K562 (cell line): Measurements from ENCODE around the gene PNKD. TPM values are rescaled to one million over a fixed set of nuclear protein-coding genes. Genes with fewer than 3 reads are reported as not detected.

ENCODE experiments used
- ATAC-seq: fragments of 200-7000 bp; cut with Tn5 transposase; 3 replicates; pipeline ENCODE4 v1.9.1; 2020; ENCODE audit warnings: moderate library complexity
- BruUV-seq: library from RNA; stranded (reverse); fragments of 400-500 nt; replicated peaks from 2 replicates; lab custom pipeline; 2021; lab: Mats Ljungman, UMichigan
- CTCF ChIA-PET: fragments of 300-600 bp; formaldehyde crosslinking; extraction: SDS; loops from one replicate; lab custom pipeline; 2021; ENCODE audit warnings: low intra/inter-chr PET ratio; lab: Yijun Ruan, JAX
- POLR2A ChIA-PET: fragments of 300-600, 350-650 bp; sonication (Branson Sonifier 250); formaldehyde crosslinking; extraction: SDS; loops from one replicate; lab custom pipeline; 2021; ENCODE audit warnings: antibody characterized with exemption, inconsistent platforms; lab: Yijun Ruan, JAX
- DNase-seq, 4 experiments: peaks; one replicate each; pipeline versions ENCODE4 v3.0.0 to v3.0.0-alpha.2; 2011 to 2018; ENCODE audit warnings: low spot score in 3 of 4, mixed read lengths in 3 of 4; ENCODE audit errors: extremely low read depth in 1 of 4
- FAIRE-seq: peaks from 2 replicates; lab custom pipeline; 2011; peaks lifted over from hg19 to GRCh38; lab: Jason Lieb, UNC
- H2AFZ ChIP-seq: 2 replicates; pipeline ENCODE4 v1.6.0; 2011; ENCODE audit warnings: low read depth, low read length, control low read depth, inconsistent platforms
- H3K27ac ChIP-seq: fragments of 200-600 bp; 3 replicates; pipeline ENCODE4 v1.8.0; 2011; ENCODE audit warnings: low read depth, mild to moderate bottlenecking, control low read depth, inconsistent platforms, low read length, moderate library complexity, mixed read lengths; ENCODE audit errors: extremely low read depth
- H3K27me3 ChIP-seq, 2 experiments: fragments of 300-600 bp in 1 of 2; 2 replicates in 1 of 2; 3 replicates in 1 of 2; pipeline versions ENCODE4 v1.6.0 to v1.8.0; 2011; ENCODE audit warnings: inconsistent platforms in 2 of 2, low read length in 2 of 2, mild to moderate bottlenecking in 1 of 2, mixed read lengths in 1 of 2, moderate library complexity in 1 of 2; ENCODE audit not compliant: control insufficient read depth in 2 of 2, insufficient read depth in 2 of 2
- H3K36me3 ChIP-seq: fragments of 300-600 bp; 3 replicates; pipeline ENCODE4 v1.8.0; 2011; ENCODE audit warnings: mild to moderate bottlenecking, low read length, inconsistent platforms; ENCODE audit not compliant: control insufficient read depth, insufficient read depth
- H3K4me1 ChIP-seq, 2 experiments: fragments of 200-600 bp in 1 of 2; replicated peaks in 1 of 2; 2 replicates in 1 of 2; 3 replicates in 1 of 2; pipeline versions ENCODE4 v1.5.1 to v1.8.0; 2011; ENCODE audit warnings: inconsistent platforms in 2 of 2, low read length in 2 of 2, mild to moderate bottlenecking in 1 of 2, mixed read lengths in 1 of 2, moderate library complexity in 1 of 2; ENCODE audit not compliant: control insufficient read depth in 2 of 2, insufficient read depth in 2 of 2
- H3K4me2 ChIP-seq: 2 replicates; pipeline ENCODE4 v1.6.1; 2011; ENCODE audit warnings: low read length, control low read depth, inconsistent platforms, mixed read lengths; ENCODE audit not compliant: insufficient read depth
- H3K4me3 ChIP-seq: fragments of 200-600 bp; sonication (generic), shearing (Covaris generic); 2 replicates; pipeline ENCODE4 v1.5.1; 2016; ENCODE audit warnings: control low read depth, inconsistent platforms
- H3K79me2 ChIP-seq: fragments of 200-600 bp; 3 replicates; pipeline ENCODE4 v1.8.0; 2011; ENCODE audit warnings: low read length, inconsistent platforms; ENCODE audit not compliant: control insufficient read depth, insufficient read depth
- H3K9ac ChIP-seq, 2 experiments: 2 replicates each; pipeline versions ENCODE4 v1.6.0 to v1.6.1; 2011; ENCODE audit warnings: low read depth in 2 of 2, low read length in 2 of 2, control low read depth in 1 of 2, inconsistent platforms in 1 of 2, mild to moderate bottlenecking in 1 of 2, mixed read lengths in 1 of 2; ENCODE audit not compliant: insufficient read depth in 1 of 2
- H3K9me1 ChIP-seq: one replicate; pipeline ENCODE4 v1.6.0; 2011; ENCODE audit warnings: inconsistent platforms, mild to moderate bottlenecking, low read length, moderate library complexity; ENCODE audit not compliant: control insufficient read depth, insufficient read depth
- H3K9me3 ChIP-seq: replicated peaks from 2 replicates; pipeline ENCODE4 v1.5.1; 2011; ENCODE audit warnings: low read depth, low read length, inconsistent platforms; ENCODE audit not compliant: control insufficient read depth, insufficient read depth
- H4K20me1 ChIP-seq: replicated peaks from 2 replicates; pipeline ENCODE4 v1.6.1; 2011; ENCODE audit warnings: low read length, inconsistent platforms, mixed read lengths; ENCODE audit not compliant: control insufficient read depth, insufficient read depth
- BCOR ChIP-seq: fragments of 450-650 bp; IDR thresholded peaks from 2 replicates; pipeline ENCODE4 v1.6.1; 2016
- HCFC1 ChIP-seq: IDR thresholded peaks from 2 replicates; pipeline ENCODE4 v1.6.1; 2012; ENCODE audit warnings: low read depth, low read length, improper control_type of control experiment
- HDAC2 ChIP-seq: fragments of 450-650 bp; IDR thresholded peaks from 2 replicates; pipeline ENCODE4 v1.6.1; 2016; ENCODE audit warnings: mild to moderate bottlenecking
- KDM1A ChIP-seq, 2 experiments: fragments of 450-650 bp; IDR thresholded peaks; 2 replicates each; pipeline ENCODE4 v1.6.1; 2016; ENCODE audit warnings: mild to moderate bottlenecking in 2 of 2
- RBFOX2 ChIP-seq: fragments of 200-400 bp; formaldehyde crosslinking; IDR thresholded peaks from 2 replicates; pipeline ENCODE4 v1.6.1; 2017; ENCODE audit warnings: low read depth, mild to moderate bottlenecking, low read length, moderate library complexity
- RBM25 ChIP-seq: fragments of 200-400 bp; formaldehyde crosslinking; IDR thresholded peaks from 2 replicates; pipeline ENCODE4 v1.6.1; 2018; ENCODE audit warnings: low read length, low read depth, moderate library complexity; ENCODE audit not compliant: severe bottlenecking
- TAF7 ChIP-seq: fragments of 450-650 bp; IDR thresholded peaks from 2 replicates; pipeline ENCODE4 v1.6.1; 2016; ENCODE audit warnings: missing genetic modification characterization, missing compliant biosample characterization
- WGBS: fragments of 100-300 bp; shearing (Covaris generic); methylation state at CpG from one replicate; pipeline ENCODE4 v1.1.6; 2016; ENCODE audit warnings: low coverage, mixed read lengths; ENCODE audit not compliant: insufficient coverage; ENCODE audit errors: missing lambda C conversion rate; 5-methylcytosine and 5-hydroxymethylcytosine counted together
- in situ Hi-C: fragments of 300-500 bp; cut with MboI; formaldehyde crosslinking; loops from 4 replicates; pipeline ENCODE4 v1.15.0; 2018; ENCODE audit warnings: inconsistent platforms, mixed read lengths
- intact Hi-C: fragments of 100-400 bp; cut with micrococcal nuclease; formaldehyde crosslinking; loops from 2 replicates; pipeline ENCODE4 v1.14.2; 2022
- polyA plus RNA-seq, 8 experiments: library from polyadenylated mRNA; depleted of rRNA in 4 of 8; stranded (reverse) in 5 of 8; unstranded in 3 of 8; fragments of >200 nt; fragmentation: Nextera tagmentation in 2 of 8; fragmentation: Illumina TruSeq in 1 of 8; extraction: Ambion mirVana in 2 of 8; extraction: Trizol in 1 of 8; gene quantifications; 2 replicates each; pipeline versions ENCODE4 v1.2.1 to v1.2.3, GENCODE V29; 2011 to 2014; ENCODE audit warnings: inconsistent platforms in 1 of 8, missing spikeins in 1 of 8
- total RNA-seq, 7 experiments: library from RNA; depleted of rRNA in 6 of 7; stranded (reverse); fragments of >200 nt in 6 of 7; fragmentation: Illumina TruSeq in 2 of 7; extraction: Trizol in 2 of 7; gene quantifications; 2 replicates each; pipeline versions ENCODE4 v1.2.1 to v1.2.3, GENCODE V29; 2011 to 2021; ENCODE audit warnings: low replicate concordance in 1 of 7

PNKD gene
- total and polyA plus RNA-seq, 9 of the 15 experiments (the other 6 are each of a cell fraction or from before 2014, with no cell fraction given), result 26.0 to 105 (median 60.1) TPM

GRCh38 chr2:218392459-218392858 lies 122.1 kb downstream of the PNKD start:
- no peaks in the 10 kb centered on the region for H3K27me3 ChIP-seq
- intact Hi-C loops (no loop called here), in situ Hi-C loops (no loop called here)
- 93% methylated on average over 3 of the region's 5 CpGs for WGBS
- H3K9ac ChIP-seq, result no peak overlapping the region; a peak in 1 of 4 replicates
- no peaks in the 10 kb centered on the region for H3K36me3 ChIP-seq
- ATAC-seq (no peak), FAIRE-seq (no peak), DNase-seq (no peak)
- H3K79me2 ChIP-seq, result peaks cover 29% of the 10 kb centered on the region
- TF ChIP-seq BCOR, result peak; percentile 50; the same call in 1 of the 2 replicates
- TF ChIP-seq HDAC2, result no peak
- TF ChIP-seq RBM25, result peak; percentile 34
- TF ChIP-seq HCFC1, result no peak
- 0 out of 4 replicates have a peak, but pooled peaks of 1 of the 2 experiments have one; percentile 18 for TF ChIP-seq KDM1A (IDR thresholded peaks at IDR 0.05)
- no peak overlapping the region for H2AFZ ChIP-seq
- no peaks in the 10 kb centered on the region for H3K9me1 ChIP-seq
- no peaks in the 10 kb centered on the region for H3K9me3 ChIP-seq
- no TSS peak for BruUV-seq
- no peak overlapping the region for H3K27ac ChIP-seq
- no peak overlapping the region for H3K4me2 ChIP-seq
- no peak overlapping the region for H3K4me3 ChIP-seq
- CTCF ChIA-PET, result no interaction called here
- POLR2A ChIA-PET, result interaction anchor here (0.6 kb wide), 1 partner anchor 10 kb away, joined by 3 read pairs; no protein-coding TSS in a partner anchor
- H3K4me1 ChIP-seq, result peaks cover 20 to 53% of the 10 kb centered on the region in 2 experiments
- H4K20me1 ChIP-seq, result no peaks in the 10 kb centered on the region

DNA sequence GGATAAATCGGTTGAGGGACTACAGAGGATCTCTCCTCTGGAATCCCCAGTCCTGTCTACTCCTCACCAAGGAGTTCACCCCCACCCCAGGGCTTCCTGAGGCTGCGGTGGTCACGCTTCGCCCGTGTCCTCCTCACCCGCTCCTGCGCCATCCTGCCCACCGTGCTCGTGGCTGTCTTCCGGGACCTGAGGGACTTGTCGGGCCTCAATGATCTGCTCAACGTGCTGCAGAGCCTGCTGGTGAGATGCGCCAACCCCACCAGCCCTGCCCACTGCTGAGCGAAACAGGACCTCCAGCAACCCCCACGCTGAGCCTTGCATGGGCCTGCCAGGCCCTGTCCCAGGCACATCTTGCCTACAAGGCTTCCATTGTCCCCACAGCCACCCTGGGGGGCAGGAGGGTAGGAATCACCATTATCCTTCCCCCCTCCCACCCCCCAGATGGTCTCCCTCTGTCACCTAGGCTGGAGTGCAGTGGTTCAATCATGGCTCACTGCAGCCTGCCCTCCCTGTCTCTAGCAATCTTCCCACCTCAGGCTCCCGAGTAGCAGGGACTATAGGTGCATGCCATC lies 122.7 kb downstream of the PNKD start:
- Histone ChIP-seq H3K9me3 (no peaks in the 10 kb centered on the region), H3K79me2 (peaks cover 34% of the 10 kb centered on the region), H4K20me1 (no peaks in the 10 kb centered on the region), H3K4me2 (no peak overlapping the region), H3K27ac (no peak overlapping the region), H2AFZ (no peak overlapping the region), H3K4me1 (peaks cover 20 to 53% of the 10 kb centered on the region in 2 experiments), H3K9ac (peak overlapping the region in 1 of 2 experiments; percentile 79; a peak in 2 of 4 replicates), H3K27me3 (no peaks in the 10 kb centered on the region), H3K9me1 (no peaks in the 10 kb centered on the region), H3K4me3 (no peak overlapping the region), H3K36me3 (no peaks in the 10 kb centered on the region)
- 86% methylated on average over 14 of the region's 16 CpGs for WGBS
- no peak for FAIRE-seq
- in situ Hi-C loops (no loop called here), intact Hi-C loops (no loop called here)
- POLR2A ChIA-PET, result interaction anchor here (0.6 to 1.6 kb wide), 6 partner anchors 10 to 121 kb away, joined by 3 to 6 read pairs (median 3); no protein-coding TSS in a partner anchor
- no TSS peak for BruUV-seq
- no peak for ATAC-seq
- DNase-seq, result no peak
- CTCF ChIA-PET, result no interaction called here
- no peak for TF ChIP-seq TAF7 (tag)
- 0 out of 2 replicates have a peak, but pooled peaks have one; percentile 24 for TF ChIP-seq RBFOX2
